HUES64 (cell line): Measurements from ENCODE around the gene FAM216A. TPM values are rescaled to one million over a fixed set of nuclear protein-coding genes. Genes with fewer than 3 reads are reported as not detected.
A peak's percentile ranks its signal among the peaks of the same experiment; 100 is the strongest.
"Not testable (repeated sequence)": the region's sequence is repeated elsewhere in the genome, so short reads cannot be mapped to it uniquely, and the experiment has no call there.

Experiments
- H3K27ac ChIP-seq: 2 replicates; pipeline ENCODE4 v1.7.0; 2013; ENCODE audit warnings: low read depth, low read length, inconsistent platforms
- H3K27me3 ChIP-seq: 2 replicates; pipeline ENCODE4 v1.6.1; 2013; ENCODE audit warnings: mild to moderate bottlenecking, low read length; ENCODE audit not compliant: insufficient read depth
- H3K36me3 ChIP-seq: 2 replicates; pipeline ENCODE4 v1.6.1; 2013; ENCODE audit warnings: mild to moderate bottlenecking, low read length; ENCODE audit not compliant: insufficient read depth
- H3K4me1 ChIP-seq: 2 replicates; pipeline ENCODE4 v1.6.1; 2013; ENCODE audit warnings: mild to moderate bottlenecking, low read length, moderate library complexity; ENCODE audit not compliant: insufficient read depth
- H3K4me3 ChIP-seq: 2 replicates; pipeline ENCODE4 v1.5.1; 2013; ENCODE audit warnings: mild to moderate bottlenecking, low read length, moderate library complexity
- H3K9ac ChIP-seq: 2 replicates; pipeline ENCODE4 v1.6.1; 2013; ENCODE audit warnings: mild to moderate bottlenecking, low read depth, low read length
- H3K9me3 ChIP-seq: 2 replicates; pipeline ENCODE4 v1.6.1; 2013; ENCODE audit warnings: low read depth, low read length; ENCODE audit not compliant: insufficient read depth
- WGBS: fragments of 150-250, 120-280 bp; methylation state at CpG from one replicate; pipeline ENCODE4 v1.1.7; 2013; ENCODE audit warnings: missing lambda C conversion rate; 5-methylcytosine and 5-hydroxymethylcytosine counted together
- polyA plus RNA-seq, 2 experiments: library from polyadenylated mRNA; stranded (reverse); fragments of 50-300 nt; gene quantifications; one replicate each; pipeline ENCODE4 v1.2.3, GENCODE V29; 2013

Gene FAM216A
- 19.1 TPM for polyA plus RNA-seq (2013, experiment 1 of 2)
- 22.4 TPM for polyA plus RNA-seq (2013, experiment 2 of 2)

DNA sequence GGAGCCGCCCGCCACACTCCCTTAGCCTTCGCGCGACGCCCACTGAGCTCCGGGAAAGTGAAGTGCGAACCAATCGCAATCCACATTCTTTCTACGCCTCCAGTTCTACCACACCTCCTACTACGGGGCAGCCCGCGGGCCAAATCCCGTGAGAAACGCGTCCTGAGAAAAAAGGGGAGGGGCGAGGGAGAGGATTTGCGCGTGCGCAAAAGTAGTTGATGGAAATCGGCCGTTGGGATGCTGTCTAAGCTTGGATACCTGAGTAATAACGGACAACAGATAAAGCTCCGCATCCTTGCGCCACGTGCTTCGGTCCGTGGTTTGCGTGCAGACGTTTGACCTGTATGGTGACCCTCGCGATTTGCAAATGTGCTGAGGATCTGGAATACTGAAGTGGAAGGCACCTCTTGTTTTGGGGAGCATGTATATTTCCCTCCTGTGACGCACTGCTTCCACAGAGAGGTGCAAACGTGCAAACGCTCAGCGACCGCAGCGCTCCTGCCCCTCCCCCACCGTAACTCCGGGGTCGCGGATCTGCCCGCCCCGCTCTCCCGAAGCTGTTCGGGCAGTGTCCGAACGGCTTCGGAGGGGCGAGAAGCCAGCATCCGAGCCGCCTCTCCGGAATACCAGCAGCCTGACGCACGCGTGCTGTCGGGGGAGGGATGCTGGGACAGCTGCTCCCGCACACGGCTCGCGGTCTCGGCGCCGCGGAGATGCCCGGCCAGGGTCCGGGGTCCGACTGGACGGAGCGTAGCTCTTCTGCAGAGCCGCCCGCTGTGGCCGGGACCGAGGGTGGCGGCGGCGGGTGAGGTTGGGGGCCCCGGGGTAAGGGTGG, at the start of gene FAM216A, which contains the start of gene GPN3:
TSS of gene FAM216A (plus strand) at position 632 of the 835 bp plus-strand sequence. CDS start at position 663, 31 bp downstream.
TSS of gene GPN3 (minus strand) at position 44 of the 835 bp plus-strand sequence. CDS start 54 bp downstream, outside the sequence.
- Histone ChIP-seq H3K4me3 (peak within 1 kb of the TSS; percentile 95), H3K27me3 (no peaks in the 10 kb centered on the region), H3K9ac (peak within 1 kb of the TSS; percentile 93), H3K27ac (peak within 1 kb of the TSS; percentile 98), H3K4me1 (peaks cover 8% of the 10 kb centered on the region; the same call in 1 of the 2 replicates), H3K9me3 (no peaks in the 10 kb centered on the region), H3K36me3 (peaks cover 20% of the 10 kb centered on the region)
- under 1% methylated on average over 78 of the region's 78 CpGs for WGBS

DNA sequence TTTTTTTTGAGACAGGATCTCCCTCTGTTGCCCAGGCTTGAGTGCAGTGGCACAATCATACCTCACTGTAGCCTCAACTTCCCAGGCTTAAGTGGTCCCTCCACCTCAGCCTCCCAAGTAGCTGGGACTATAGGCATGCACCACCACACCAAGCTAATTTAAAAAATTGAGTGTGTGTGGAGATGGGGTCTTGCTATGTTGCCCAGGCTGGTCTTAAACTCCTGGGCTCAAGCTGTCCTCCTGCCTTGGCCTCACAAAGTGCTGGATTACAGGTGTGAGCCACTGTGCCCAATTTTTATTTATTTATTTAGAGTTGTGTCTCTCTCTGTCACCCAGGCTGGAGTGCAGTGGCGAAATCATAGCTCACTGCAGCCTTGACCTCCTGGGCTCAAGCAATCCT, 48.0 kb upstream of the FAM216A start:
- H3K4me3 ChIP-seq, H3K27me3 ChIP-seq, H3K9ac ChIP-seq, H3K9me3 ChIP-seq, H3K27ac ChIP-seq, H3K36me3 ChIP-seq, H3K4me1 ChIP-seq: not testable (repeated sequence)
- WGBS = 94% methylated on average over 1 of the region's 1 CpG

DNA sequence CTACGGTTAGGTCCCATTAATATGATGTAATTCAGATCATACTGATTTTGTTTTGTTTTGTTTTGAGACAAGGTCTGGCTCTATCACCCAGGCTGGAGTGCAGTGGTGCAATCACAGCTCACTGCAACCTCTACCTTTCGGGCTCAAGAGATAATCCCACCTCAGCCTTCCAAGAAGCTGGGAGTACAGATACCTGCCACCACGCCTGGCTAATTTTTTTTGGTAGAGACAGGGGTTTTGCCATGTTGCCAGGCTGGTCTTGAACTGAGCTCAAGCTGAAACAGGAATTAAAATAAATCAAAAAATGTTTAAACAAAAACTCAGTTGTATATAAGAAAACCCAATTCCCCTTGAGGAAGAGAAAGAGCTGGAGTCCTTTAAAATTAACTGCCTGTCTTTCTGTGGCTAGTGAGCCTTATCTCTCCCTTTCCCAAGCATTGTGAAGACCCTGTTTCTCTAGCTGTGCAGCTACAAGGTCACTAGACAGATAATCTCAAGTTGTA, 47.4 kb upstream of the FAM216A start:
- H3K9ac ChIP-seq = no peak overlapping the region
- H3K27me3 ChIP-seq = no peaks in the 10 kb centered on the region
- H3K4me3 ChIP-seq = no peak overlapping the region
- 65% methylated on average over 3 of the region's 3 CpGs for WGBS
- H3K4me1 ChIP-seq = peaks cover 8% of the 10 kb centered on the region; the same call in 1 of the 2 replicates
- no peaks in the 10 kb centered on the region for H3K36me3 ChIP-seq
- no peaks in the 10 kb centered on the region for H3K9me3 ChIP-seq
- no peak overlapping the region for H3K27ac ChIP-seq

- H3K4me1 ChIP-seq = peaks cover 8% of the 10 kb centered on the region; the same call in 1 of the 2 replicates
- H3K4me3 ChIP-seq = no peak overlapping the region
- no peaks in the 10 kb centered on the region for H3K36me3 ChIP-seq
- no peaks in the 10 kb centered on the region for H3K27me3 ChIP-seq
- no peaks in the 10 kb centered on the region for H3K9me3 ChIP-seq
- H3K27ac ChIP-seq = no peak overlapping the region
- no peak overlapping the region for H3K9ac ChIP-seq
- 73% methylated on average over 4 of the region's 4 CpGs for WGBS
Observed at GRCh38 chr12:110421701-110422100, 46.9 kb upstream of the FAM216A start.

- Histone ChIP-seq H3K4me1 (peaks cover 8% of the 10 kb centered on the region; the same call in 1 of the 2 replicates), H3K4me3 (no peak overlapping the region), H3K27me3 (no peaks in the 10 kb centered on the region), H3K9me3 (no peaks in the 10 kb centered on the region), H3K9ac (no peak overlapping the region), H3K36me3 (no peaks in the 10 kb centered on the region), H3K27ac (no peak overlapping the region)
- 75% methylated on average over 3 of the region's 3 CpGs for whole genome bisulfite sequencing
Observed at GRCh38 chr12:110424237-110424636, 44.4 kb upstream of the FAM216A start.

DNA sequence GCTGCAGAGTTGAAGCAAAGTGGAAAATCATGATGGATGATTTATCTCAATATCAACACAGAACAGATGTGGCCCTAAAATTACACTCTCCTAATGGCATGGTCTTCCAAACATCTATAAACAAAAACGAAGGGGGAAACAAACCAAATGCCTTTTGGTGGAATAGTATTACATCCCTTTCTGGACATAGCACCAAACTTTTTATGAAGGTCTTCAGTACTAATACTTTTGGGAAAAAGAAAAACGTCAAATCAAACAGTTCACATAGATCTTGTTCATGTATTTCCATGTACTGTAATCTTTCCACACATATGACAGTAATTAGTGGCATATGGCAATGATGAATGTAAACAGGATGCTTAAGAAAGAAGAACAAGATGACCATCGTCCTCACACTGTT, 42.2 kb upstream of the FAM216A start:
- Histone ChIP-seq H3K4me3 (no peak overlapping the region), H3K27ac (no peak overlapping the region), H3K9ac (no peak overlapping the region), H3K9me3 (no peaks in the 10 kb centered on the region), H3K27me3 (no peaks in the 10 kb centered on the region), H3K4me1 (peaks cover 8% of the 10 kb centered on the region; the same call in 1 of the 2 replicates), H3K36me3 (no peaks in the 10 kb centered on the region)
- WGBS = 81% methylated on average over 3 of the region's 3 CpGs

DNA sequence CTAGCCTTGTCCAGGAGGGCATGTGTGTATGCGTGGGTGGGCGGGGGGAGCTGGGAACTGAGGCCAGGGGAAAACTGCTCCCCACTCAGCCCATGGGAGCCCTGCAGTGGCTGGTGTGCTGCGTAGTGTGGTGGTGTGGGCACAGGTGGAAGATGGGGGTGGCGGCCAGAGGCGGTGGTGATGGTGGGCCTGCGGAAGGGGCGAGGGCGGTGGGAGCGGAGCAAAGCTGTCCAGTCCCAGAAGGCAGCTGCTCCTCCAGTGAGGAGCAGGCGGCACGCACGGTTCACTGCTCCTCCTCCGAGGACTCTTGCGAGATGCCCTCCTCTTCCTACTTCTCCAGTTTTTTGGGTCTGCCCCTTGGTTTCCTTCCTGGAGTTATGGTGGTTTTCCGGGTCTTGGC, 39.0 kb upstream of the FAM216A start:
- H3K4me1 ChIP-seq, H3K9me3 ChIP-seq, H3K27me3 ChIP-seq, H3K9ac ChIP-seq, H3K4me3 ChIP-seq, H3K36me3 ChIP-seq, H3K27ac ChIP-seq: not testable (repeated sequence)
- WGBS = 96% methylated on average over 15 of the region's 15 CpGs

DNA sequence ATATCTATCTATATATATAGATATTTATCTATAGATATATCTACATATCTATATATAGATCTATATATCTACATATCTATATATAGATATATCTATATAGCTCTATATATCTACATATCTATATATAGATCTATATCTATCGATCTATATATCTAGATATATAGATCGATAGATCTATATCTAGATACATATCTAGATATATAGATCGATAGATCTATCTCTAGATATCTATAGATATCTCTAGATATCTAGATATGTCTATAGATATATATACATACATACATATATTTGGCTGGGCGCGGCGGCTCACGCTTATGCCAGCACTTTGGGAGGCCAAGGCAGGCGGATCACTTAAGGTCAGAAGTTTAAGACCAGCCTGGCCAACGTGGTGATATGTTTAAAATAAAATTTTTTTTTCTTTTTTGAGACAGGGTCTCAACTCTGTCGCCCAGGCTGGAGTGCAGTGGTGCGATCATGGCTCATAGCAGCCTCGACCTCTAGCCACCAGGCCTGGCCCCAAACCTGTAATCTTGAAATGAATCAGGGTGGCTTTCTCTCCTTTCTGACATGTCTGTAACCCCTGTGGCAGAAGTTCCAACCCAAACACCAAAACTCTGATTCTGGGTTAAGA, 36.6 kb upstream of the FAM216A start:
- Histone ChIP-seq H3K36me3 (peaks cover 22% of the 10 kb centered on the region), H3K9me3 (no peaks in the 10 kb centered on the region), H3K4me1 (no peaks in the 10 kb centered on the region), H3K9ac (no peak overlapping the region), H3K27me3 (no peaks in the 10 kb centered on the region), H3K27ac (no peak overlapping the region), H3K4me3 (peak overlapping the region; percentile 69)
- 89% methylated on average over 9 of the region's 12 CpGs for WGBS

GRCh38 chr12:110436231-110436630, 32.4 kb upstream of the FAM216A start:
- H3K9me3 ChIP-seq = no peaks in the 10 kb centered on the region
- H3K4me1 ChIP-seq = no peaks in the 10 kb centered on the region
- no peak overlapping the region for H3K9ac ChIP-seq
- H3K36me3 ChIP-seq = peaks cover 46% of the 10 kb centered on the region
- no peaks in the 10 kb centered on the region for H3K27me3 ChIP-seq
- no peak overlapping the region for H3K27ac ChIP-seq
- no peak overlapping the region for H3K4me3 ChIP-seq
- WGBS = 100% methylated on average over 1 of the region's 2 CpGs

GRCh38 chr12:110444455-110444854, 24.2 kb upstream of the FAM216A start:
- Histone ChIP-seq H3K27ac (no peak overlapping the region), H3K36me3 (peaks cover 52% of the 10 kb centered on the region), H3K9me3 (no peaks in the 10 kb centered on the region), H3K4me1 (no peaks in the 10 kb centered on the region), H3K9ac (no peak overlapping the region), H3K27me3 (no peaks in the 10 kb centered on the region), H3K4me3 (no peak overlapping the region)
- WGBS = 95% methylated on average over 3 of the region's 3 CpGs
